ENCODE results near the gene ACMSD. TPM values are rescaled to one million over a fixed set of nuclear protein-coding genes. Genes with fewer than 3 reads are reported as not detected.
"Not testable (repeated sequence)": the region's sequence is repeated elsewhere in the genome, so short reads cannot be mapped to it uniquely, and the experiment has no call there.

The ACMSD gene
- total RNA-seq, 1 experiment from 2014 or later = not detected

DNA sequence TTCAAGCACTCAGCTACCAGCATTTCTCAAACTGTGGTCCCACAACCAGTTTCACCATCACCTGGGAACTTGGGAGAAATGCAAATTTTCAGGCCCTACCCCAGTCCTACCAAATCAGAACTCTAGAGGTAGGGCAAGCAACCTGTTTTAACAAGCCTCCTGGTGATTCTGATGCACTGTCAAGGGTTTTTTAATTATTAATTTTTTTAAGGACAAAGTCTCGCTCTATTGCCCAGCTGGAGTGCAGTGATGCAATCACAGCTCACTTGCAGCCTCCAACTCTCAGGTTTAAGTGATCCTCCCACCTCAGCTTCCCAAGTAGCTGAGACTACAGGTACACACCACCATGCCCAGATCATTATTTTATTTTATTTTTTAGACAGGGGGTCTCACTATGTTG is 7.8 kb downstream of the ACMSD start:
- Mint-ChIP-seq H3K27ac (ENCODE audit: unreplicated experiment) (no peak overlapping the region), H3K4me1 (ENCODE audit: low read depth, unreplicated experiment) (no peaks in the 10 kb centered on the region), H3K9me3 (ENCODE audit: unreplicated experiment) (peaks cover 12% of the 10 kb centered on the region), H3K4me3 (ENCODE audit: unreplicated experiment) (no peak overlapping the region), H3K27me3 (ENCODE audit: insufficient read depth, unreplicated experiment) (peaks cover 8% of the 10 kb centered on the region), H3K36me3 (ENCODE audit: insufficient read depth, unreplicated experiment) (no peaks in the 10 kb centered on the region)
- POLR2A ChIA-PET = no interaction called here
- intact Hi-C loops (cut with micrococcal nuclease; ENCODE audit: unreplicated experiment) = no loop called here
- CTCF ChIA-PET = interaction anchor here (0.9 kb wide), 1 partner anchor 267 kb away, joined by 5 read pairs; no protein-coding TSS in a partner anchor
- no peak for DNase-seq
- no TSS peak for BruUV-seq (replicated peaks)
- TF ChIP-seq, protein P1, sequence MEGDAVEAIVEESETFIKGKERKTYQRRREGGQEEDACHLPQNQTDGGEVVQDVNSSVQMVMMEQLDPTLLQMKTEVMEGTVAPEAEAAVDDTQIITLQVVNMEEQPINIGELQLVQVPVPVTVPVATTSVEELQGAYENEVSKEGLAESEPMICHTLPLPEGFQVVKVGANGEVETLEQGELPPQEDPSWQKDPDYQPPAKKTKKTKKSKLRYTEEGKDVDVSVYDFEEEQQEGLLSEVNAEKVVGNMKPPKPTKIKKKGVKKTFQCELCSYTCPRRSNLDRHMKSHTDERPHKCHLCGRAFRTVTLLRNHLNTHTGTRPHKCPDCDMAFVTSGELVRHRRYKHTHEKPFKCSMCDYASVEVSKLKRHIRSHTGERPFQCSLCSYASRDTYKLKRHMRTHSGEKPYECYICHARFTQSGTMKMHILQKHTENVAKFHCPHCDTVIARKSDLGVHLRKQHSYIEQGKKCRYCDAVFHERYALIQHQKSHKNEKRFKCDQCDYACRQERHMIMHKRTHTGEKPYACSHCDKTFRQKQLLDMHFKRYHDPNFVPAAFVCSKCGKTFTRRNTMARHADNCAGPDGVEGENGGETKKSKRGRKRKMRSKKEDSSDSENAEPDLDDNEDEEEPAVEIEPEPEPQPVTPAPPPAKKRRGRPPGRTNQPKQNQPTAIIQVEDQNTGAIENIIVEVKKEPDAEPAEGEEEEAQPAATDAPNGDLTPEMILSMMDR (IDR thresholded peaks at IDR 0.05; ENCODE audit: insufficient read depth in 1 of 2, low read depth in 1 of 2, low read length in 1 of 2, severe bottlenecking in 1 of 2, unreplicated experiment in 1 of 2) = no peak
- no peaks in the 10 kb centered on the region; the same call in 1 of the 2 replicates for H3K9me3 ChIP-seq
- no peaks in the 10 kb centered on the region for H3K27me3 ChIP-seq (replicated peaks; ENCODE audit: control insufficient read depth, insufficient read depth, low read length)
- H3K36me3 ChIP-seq (ENCODE audit: control insufficient read depth, insufficient read depth, low read length) = no peaks in the 10 kb centered on the region
- no peaks in the 10 kb centered on the region for H3K4me1 ChIP-seq
- no peak overlapping the region for H3K4me3 ChIP-seq (ENCODE audit: low read depth, low read length)

DNA sequence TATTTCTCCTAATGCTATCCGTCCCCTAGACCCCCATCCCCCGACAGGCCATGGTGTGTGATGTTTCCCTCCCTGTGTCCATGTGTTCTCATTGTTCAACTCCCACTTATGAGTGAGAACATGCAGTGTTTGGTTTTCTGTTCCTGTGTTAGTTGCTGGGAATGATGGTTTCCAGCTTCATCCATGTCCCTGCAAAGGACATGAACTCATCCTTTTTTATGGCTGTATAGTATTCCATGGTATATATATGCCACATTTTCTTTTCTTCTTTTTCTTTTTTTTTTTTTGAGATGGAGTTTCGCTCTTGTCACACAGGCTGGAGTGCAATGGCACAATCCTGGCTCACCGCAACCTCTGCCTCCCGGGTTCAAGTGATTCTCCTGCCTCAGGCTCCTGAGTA is 9.2 kb downstream of the ACMSD start:
- H3K4me3 Mint-ChIP-seq (ENCODE audit: unreplicated experiment); POLR2A ChIA-PET; H3K4me1 Mint-ChIP-seq (ENCODE audit: low read depth, unreplicated experiment); DNase-seq; H3K36me3 Mint-ChIP-seq (ENCODE audit: insufficient read depth, unreplicated experiment); BruUV-seq (replicated peaks); intact Hi-C loops (cut with micrococcal nuclease; ENCODE audit: unreplicated experiment); H3K36me3 ChIP-seq (ENCODE audit: control insufficient read depth, insufficient read depth, low read length); H3K27me3 ChIP-seq (replicated peaks; ENCODE audit: control insufficient read depth, insufficient read depth, low read length); H3K4me1 ChIP-seq; H3K4me3 ChIP-seq (ENCODE audit: low read depth, low read length); CTCF ChIA-PET; H3K27ac Mint-ChIP-seq (ENCODE audit: unreplicated experiment); H3K9me3 ChIP-seq: not testable (repeated sequence)
- Mint-ChIP-seq H3K27me3 (ENCODE audit: insufficient read depth, unreplicated experiment) (peaks cover 10% of the 10 kb centered on the region), H3K9me3 (ENCODE audit: unreplicated experiment) (peaks cover 12% of the 10 kb centered on the region)

DNA sequence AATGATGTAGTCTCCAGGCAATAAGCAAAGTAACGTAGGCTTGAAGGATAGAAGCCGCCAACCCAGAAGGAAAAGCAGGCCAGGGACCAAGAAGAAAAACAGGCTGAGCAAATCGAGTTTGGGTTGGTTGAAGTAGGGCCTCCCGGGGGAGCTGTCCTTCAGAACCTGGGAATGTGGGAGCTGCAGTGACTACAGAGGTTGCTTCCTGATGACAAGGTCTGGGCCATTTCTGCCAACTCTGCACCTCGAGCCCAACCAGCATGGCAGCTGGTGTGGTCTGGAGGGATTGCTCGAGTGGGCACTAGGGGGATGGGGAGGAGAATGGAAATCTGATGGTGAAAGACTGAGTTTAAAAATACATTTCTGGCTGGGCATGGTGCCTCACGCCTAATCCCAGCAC is 14.1 kb downstream of the ACMSD start:
- POLR2A ChIA-PET = no interaction called here
- Histone ChIP-seq H3K4me1 (no peaks in the 10 kb centered on the region), H3K27me3 (replicated peaks; ENCODE audit: control insufficient read depth, insufficient read depth, low read length) (no peaks in the 10 kb centered on the region), H3K4me3 (ENCODE audit: low read depth, low read length) (no peak overlapping the region), H3K36me3 (ENCODE audit: control insufficient read depth, insufficient read depth, low read length) (no peaks in the 10 kb centered on the region), H3K9me3 (no peaks in the 10 kb centered on the region; the same call in 1 of the 2 replicates)
- DNase-seq = no peak
- TF ChIP-seq, protein P1 (IDR thresholded peaks at IDR 0.05; ENCODE audit: insufficient read depth in 1 of 2, low read depth in 1 of 2, low read length in 1 of 2, severe bottlenecking in 1 of 2, unreplicated experiment in 1 of 2) = no peak
- CTCF ChIA-PET = no interaction called here
- no peak overlapping the region for H3K4me3 Mint-ChIP-seq (ENCODE audit: unreplicated experiment)
- BruUV-seq (replicated peaks) = no TSS peak
- H3K27me3 Mint-ChIP-seq (ENCODE audit: insufficient read depth, unreplicated experiment) = peaks cover 5% of the 10 kb centered on the region
- peaks cover 5% of the 10 kb centered on the region for H3K4me1 Mint-ChIP-seq (ENCODE audit: low read depth, unreplicated experiment)
- H3K27ac Mint-ChIP-seq (ENCODE audit: unreplicated experiment) = no peak overlapping the region
- intact Hi-C loops (cut with micrococcal nuclease; ENCODE audit: unreplicated experiment) = no loop called here
- no peaks in the 10 kb centered on the region for H3K36me3 Mint-ChIP-seq (ENCODE audit: insufficient read depth, unreplicated experiment)
- H3K9me3 Mint-ChIP-seq (ENCODE audit: unreplicated experiment) = no peaks in the 10 kb centered on the region

DNA sequence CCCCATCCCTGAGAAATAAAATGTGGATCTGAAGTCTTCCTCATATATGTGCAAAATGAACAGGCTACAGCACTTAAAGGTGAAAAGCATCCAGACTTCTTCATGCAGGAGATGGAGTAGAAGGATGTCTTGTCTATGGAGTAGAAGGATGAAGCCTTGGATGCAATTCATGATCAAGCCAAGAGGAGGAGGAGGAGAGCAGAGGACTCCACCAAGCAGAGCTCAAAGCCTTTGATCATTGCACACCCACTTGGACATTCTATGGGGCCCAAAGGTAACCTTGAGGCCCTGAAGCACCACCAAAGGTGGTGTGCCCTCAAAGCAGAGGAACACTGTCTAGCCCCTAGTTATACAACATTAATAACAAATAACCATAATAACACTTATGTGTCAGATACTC is 17.3 kb downstream of the ACMSD start:
- no peaks in the 10 kb centered on the region for H3K36me3 Mint-ChIP-seq (ENCODE audit: insufficient read depth, unreplicated experiment)
- H3K27ac Mint-ChIP-seq (ENCODE audit: unreplicated experiment) = no peak overlapping the region
- BruUV-seq (replicated peaks) = no TSS peak
- H3K9me3 ChIP-seq = no peaks in the 10 kb centered on the region
- no peak for DNase-seq
- intact Hi-C loops (cut with micrococcal nuclease; ENCODE audit: unreplicated experiment) = no loop called here
- no peaks in the 10 kb centered on the region for H3K9me3 Mint-ChIP-seq (ENCODE audit: unreplicated experiment)
- TF ChIP-seq, protein P1 (IDR thresholded peaks at IDR 0.05; ENCODE audit: insufficient read depth in 1 of 2, low read depth in 1 of 2, low read length in 1 of 2, severe bottlenecking in 1 of 2, unreplicated experiment in 1 of 2) = no peak
- H3K27me3 Mint-ChIP-seq (ENCODE audit: insufficient read depth, unreplicated experiment) = peaks cover 7% of the 10 kb centered on the region
- ChIA-PET POLR2A (no interaction called here), CTCF (interaction anchor here (1.0 kb wide), 1 partner anchor 279 kb away, joined by 3 read pairs; no protein-coding TSS in a partner anchor)
- no peaks in the 10 kb centered on the region for H3K4me1 ChIP-seq
- no peak overlapping the region for H3K4me3 Mint-ChIP-seq (ENCODE audit: unreplicated experiment)
- H3K36me3 ChIP-seq (ENCODE audit: control insufficient read depth, insufficient read depth, low read length) = no peaks in the 10 kb centered on the region
- H3K4me3 ChIP-seq (ENCODE audit: low read depth, low read length) = no peak overlapping the region
- H3K27me3 ChIP-seq (replicated peaks; ENCODE audit: control insufficient read depth, insufficient read depth, low read length) = no peaks in the 10 kb centered on the region
- H3K4me1 Mint-ChIP-seq (ENCODE audit: low read depth, unreplicated experiment) = peaks cover 5% of the 10 kb centered on the region

All from Caco-2 (cell line).